Measurements from ENCODE around the gene GCC2.

DNA sequence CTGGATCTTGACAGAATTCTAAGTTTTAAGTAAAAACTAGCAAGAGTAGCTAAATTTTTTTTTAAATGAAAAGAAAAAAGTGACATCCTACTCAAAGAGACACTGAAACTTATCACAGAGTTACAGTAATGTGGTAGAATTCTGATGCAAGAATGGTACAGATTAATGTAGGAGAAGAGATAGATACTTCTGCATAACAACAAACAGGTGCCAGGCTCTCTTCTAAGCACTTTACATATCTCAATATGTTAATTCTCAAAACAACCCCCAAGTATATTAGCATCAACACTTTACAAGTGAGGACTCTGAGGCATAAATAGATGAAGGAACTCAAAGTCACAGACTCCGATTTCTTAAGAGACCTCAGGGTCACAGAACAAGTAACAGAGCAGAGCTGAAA is 28.1 kb downstream of the GCC2 start:
- no peak for TF ChIP-seq EZH2 (IDR thresholded peaks at IDR 0.05; ENCODE audit: borderline replicate concordance)
- TF ChIP-seq, protein P1, sequence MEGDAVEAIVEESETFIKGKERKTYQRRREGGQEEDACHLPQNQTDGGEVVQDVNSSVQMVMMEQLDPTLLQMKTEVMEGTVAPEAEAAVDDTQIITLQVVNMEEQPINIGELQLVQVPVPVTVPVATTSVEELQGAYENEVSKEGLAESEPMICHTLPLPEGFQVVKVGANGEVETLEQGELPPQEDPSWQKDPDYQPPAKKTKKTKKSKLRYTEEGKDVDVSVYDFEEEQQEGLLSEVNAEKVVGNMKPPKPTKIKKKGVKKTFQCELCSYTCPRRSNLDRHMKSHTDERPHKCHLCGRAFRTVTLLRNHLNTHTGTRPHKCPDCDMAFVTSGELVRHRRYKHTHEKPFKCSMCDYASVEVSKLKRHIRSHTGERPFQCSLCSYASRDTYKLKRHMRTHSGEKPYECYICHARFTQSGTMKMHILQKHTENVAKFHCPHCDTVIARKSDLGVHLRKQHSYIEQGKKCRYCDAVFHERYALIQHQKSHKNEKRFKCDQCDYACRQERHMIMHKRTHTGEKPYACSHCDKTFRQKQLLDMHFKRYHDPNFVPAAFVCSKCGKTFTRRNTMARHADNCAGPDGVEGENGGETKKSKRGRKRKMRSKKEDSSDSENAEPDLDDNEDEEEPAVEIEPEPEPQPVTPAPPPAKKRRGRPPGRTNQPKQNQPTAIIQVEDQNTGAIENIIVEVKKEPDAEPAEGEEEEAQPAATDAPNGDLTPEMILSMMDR (IDR thresholded peaks at IDR 0.05; ENCODE audit: poor library complexity), result no peak

All from hepatocyte (in vitro differentiated cells).